Measurements from ENCODE around the gene SEZ6L2. TPM values are rescaled to one million over a fixed set of nuclear protein-coding genes. Genes with fewer than 3 reads are reported as not detected.

SEZ6L2 gene
- total and polyA plus RNA-seq, 2 of the 8 experiments (the other 6 are each of a cell fraction or from before 2014, with no cell fraction given): 43.5 to 47.7 TPM

- no peak for TF ChIP-seq SIRT6 (IDR thresholded peaks at IDR 0.05; ENCODE audit: low read length)
- no peak for TF ChIP-seq CBX5 (IDR thresholded peaks at IDR 0.05; ENCODE audit: low read depth, low read length)
These were observed 21.1 kb upstream of the SEZ6L2 start (continued) for GRCh38 chr16:29920288-29921033.
